C4-2B (cell line): ENCODE measurements around the gene EMCN.

Experiments
- ZFX ChIP-seq: fragments of 450-650 bp; IDR thresholded peaks from 2 replicates; pipeline ENCODE4 v1.6.1; 2017
- TF ChIP-seq, protein P1 (sequence below): fragments of 450-650 bp; conservative IDR thresholded peaks from 2 replicates; pipeline ENCODE4 v1.5.1; 2017; ENCODE audit warnings: mild to moderate bottlenecking

DNA sequence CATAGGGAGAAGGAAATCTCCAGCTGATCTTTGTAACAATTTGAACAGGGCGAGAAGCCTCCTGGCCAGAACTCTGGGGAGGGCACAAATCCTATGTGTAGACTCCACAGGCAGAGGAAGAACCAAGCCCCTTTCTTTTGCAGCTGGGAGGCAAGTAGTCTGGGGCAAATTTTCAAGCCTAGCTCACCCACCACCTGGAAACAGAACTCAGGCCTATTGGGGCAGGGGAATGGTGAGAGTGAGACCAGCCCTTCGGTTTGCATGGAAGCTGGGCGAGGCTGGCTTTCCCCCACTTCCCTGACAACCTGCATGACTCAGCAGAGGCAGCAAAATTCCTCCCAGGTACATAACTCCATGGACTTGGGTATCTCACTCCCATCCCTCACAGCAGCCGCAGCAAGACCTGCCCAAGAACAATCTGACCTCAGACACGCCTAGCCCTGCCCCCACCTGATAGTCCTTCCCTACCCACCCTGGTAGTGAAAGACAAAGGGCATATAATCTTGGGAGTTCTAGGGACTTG lies 138.2 kb downstream of the EMCN start:
- TF ChIP-seq, protein P1, sequence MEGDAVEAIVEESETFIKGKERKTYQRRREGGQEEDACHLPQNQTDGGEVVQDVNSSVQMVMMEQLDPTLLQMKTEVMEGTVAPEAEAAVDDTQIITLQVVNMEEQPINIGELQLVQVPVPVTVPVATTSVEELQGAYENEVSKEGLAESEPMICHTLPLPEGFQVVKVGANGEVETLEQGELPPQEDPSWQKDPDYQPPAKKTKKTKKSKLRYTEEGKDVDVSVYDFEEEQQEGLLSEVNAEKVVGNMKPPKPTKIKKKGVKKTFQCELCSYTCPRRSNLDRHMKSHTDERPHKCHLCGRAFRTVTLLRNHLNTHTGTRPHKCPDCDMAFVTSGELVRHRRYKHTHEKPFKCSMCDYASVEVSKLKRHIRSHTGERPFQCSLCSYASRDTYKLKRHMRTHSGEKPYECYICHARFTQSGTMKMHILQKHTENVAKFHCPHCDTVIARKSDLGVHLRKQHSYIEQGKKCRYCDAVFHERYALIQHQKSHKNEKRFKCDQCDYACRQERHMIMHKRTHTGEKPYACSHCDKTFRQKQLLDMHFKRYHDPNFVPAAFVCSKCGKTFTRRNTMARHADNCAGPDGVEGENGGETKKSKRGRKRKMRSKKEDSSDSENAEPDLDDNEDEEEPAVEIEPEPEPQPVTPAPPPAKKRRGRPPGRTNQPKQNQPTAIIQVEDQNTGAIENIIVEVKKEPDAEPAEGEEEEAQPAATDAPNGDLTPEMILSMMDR, result no peak
- TF ChIP-seq ZFX, result no peak
